IPS-NIHi7 (cell line): Measurements from ENCODE around the gene ETV7.
"Not testable (repeated sequence)": the region's sequence is repeated elsewhere in the genome, so short reads cannot be mapped to it uniquely, and the experiment has no call there.

ENCODE experiments used
- DNase-seq: peaks from one replicate; pipeline ENCODE4 v3.0.0; 2012; ENCODE audit warnings: mixed read lengths; ENCODE audit errors: extremely low spot score

ETV7 gene

GRCh38 chr6:36364061-36364635, 23.3 kb downstream of the ETV7 start:
- not testable (repeated sequence) for DNase-seq

- not testable (repeated sequence) for DNase-seq
Measured at GRCh38 chr6:36363371-36363752, 24.1 kb downstream of the ETV7 start.

GRCh38 chr6:36362551-36363370, 24.7 kb downstream of the ETV7 start:
- DNase-seq, result no peak

GRCh38 chr6:36361071-36361470, 26.4 kb downstream of the ETV7 start:
- DNase-seq, result no peak

- DNase-seq, result peak; percentile 86
Measured at GRCh38 chr6:36360241-36361054, 27.0 kb downstream of the ETV7 start.

- no peak for DNase-seq
Measured at GRCh38 chr6:36358226-36358915, 29.1 kb downstream of the ETV7 start.

GRCh38 chr6:36357872-36358225, 29.6 kb downstream of the ETV7 start:
- DNase-seq, result no peak

GRCh38 chr6:36355819-36356218, 31.6 kb downstream of the ETV7 start:
- no peak for DNase-seq

- no peak for DNase-seq
Measured at GRCh38 chr6:36353411-36353915, 34.0 kb downstream of the ETV7 start.

GRCh38 chr6:36352477-36353157, 34.9 kb downstream of the ETV7 start:
- no peak for DNase-seq

- no peak for DNase-seq
Measured at GRCh38 chr6:36350681-36351571, 36.5 kb downstream of the ETV7 start.

- no peak for DNase-seq
Measured at GRCh38 chr6:36350082-36350481, 37.4 kb downstream of the ETV7 start.

- no peak for DNase-seq
Measured at GRCh38 chr6:36349240-36349639, 38.2 kb downstream of the ETV7 start.

GRCh38 chr6:36347621-36348020, 39.8 kb downstream of the ETV7 start:
- no peak for DNase-seq

- no peak for DNase-seq
Measured at GRCh38 chr6:36346486-36347273, 40.8 kb downstream of the ETV7 start.

- no peak for DNase-seq
Measured at GRCh38 chr6:36345681-36346466, 41.6 kb downstream of the ETV7 start.

- DNase-seq, result no peak
Measured at GRCh38 chr6:36343109-36343680, 44.3 kb downstream of the ETV7 start.
